Lower leg skin (tissue), 3 donors: Measurements from ENCODE around the gene COL4A1.

Experiments used
- CTCF ChIP-seq, 3 donors: fragments of 450-650 bp; IDR thresholded peaks; one replicate each; pipeline ENCODE4 v1.5.1; 2016; ENCODE audit warnings: antibody characterized with exemption in 3 of 3, mild to moderate bottlenecking in 3 of 3, moderate library complexity in 2 of 3
- POLR2A ChIP-seq, 2 donors: fragments of 450-650 bp; IDR thresholded peaks; one replicate each; pipeline ENCODE4 v1.6.1; 2016 to 2017; ENCODE audit warnings: antibody characterized with exemption in 2 of 2, mild to moderate bottlenecking in 1 of 2, moderate library complexity in 1 of 2

- TF ChIP-seq CTCF (IDR thresholded peaks at IDR 0.05): no peak
- no peak for TF ChIP-seq POLR2A (IDR thresholded peaks at IDR 0.05)
These were observed 9.9 kb downstream of the COL4A1 start for GRCh38 chr13:110297011-110297410.
